ENCODE measurements around the gene RAD51AP2. TPM values are rescaled to one million over a fixed set of nuclear protein-coding genes. Genes with fewer than 3 reads are reported as not detected.

RAD51AP2 gene
- total and polyA plus RNA-seq, 2 donors (not counting 3 experiments of a cell fraction or from before 2014, with no cell fraction given) = not detected

DNA sequence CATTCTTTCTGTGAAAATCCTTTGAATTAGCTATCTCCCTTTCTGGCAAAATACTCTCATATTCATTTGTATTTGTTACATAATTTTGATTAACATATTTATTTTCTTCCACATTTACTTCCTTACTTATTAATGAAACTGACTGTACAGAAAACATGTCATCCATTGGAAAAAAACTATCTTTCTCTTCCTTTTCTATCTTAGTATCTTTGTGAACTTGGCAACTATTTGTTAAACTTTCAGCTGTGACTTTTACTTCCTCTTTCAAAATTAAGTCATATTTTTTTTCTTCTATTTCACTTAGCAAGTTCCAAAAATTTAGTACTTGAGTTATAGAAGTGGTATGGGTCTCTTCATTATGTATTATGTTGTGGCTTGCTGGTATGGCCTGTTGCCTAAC lies 2.6 kb downstream of the RAD51AP2 start:
- FAIRE-seq (no peak), DNase-seq (ENCODE audit: low read depth, low spot score) (no peak)
- dilution Hi-C loops (cut with MboI; ENCODE audit: extremely low pct_ligation_motif_present, low sequenced_read_pairs) (no loop called here), intact Hi-C loops (cut with micrococcal nuclease) (loop anchor here (2.0 kb wide), 1 partner anchor 13 kb away; no protein-coding TSS in a partner anchor)
- no peak overlapping the region for H3K27ac ChIP-seq (ENCODE audit: insufficient read depth, low read depth, low read length)
- no peaks in the 10 kb centered on the region for H4K20me1 ChIP-seq (replicated peaks; ENCODE audit: control insufficient read depth, extremely low read depth, insufficient read depth, low read length)
- no peak overlapping the region for H3K4me2 ChIP-seq (ENCODE audit: insufficient read depth, low read length)
- no peaks in the 10 kb centered on the region for H3K79me2 ChIP-seq (ENCODE audit: control insufficient read depth, insufficient read depth, low read length)
- H3K9me1 ChIP-seq (replicated peaks; ENCODE audit: control insufficient read depth, extremely low read depth, insufficient read depth, low read length) = no peaks in the 10 kb centered on the region
- no peak overlapping the region for H3K4me3 ChIP-seq (replicated peaks in 1 of 3; ENCODE audit: insufficient read depth in 1 of 3, low read depth in 1 of 3, low read length in 3 of 3)
- BruUV-seq (replicated peaks) = no TSS peak
- H3K27me3 ChIP-seq (ENCODE audit: control insufficient read depth in 2 of 2, insufficient read depth in 2 of 2, low read length in 2 of 2) = peaks cover 0 to 36% of the 10 kb centered on the region in 2 experiments
- ChIA-PET CTCF (no interaction called here), POLR2A (no interaction called here)
- no peak overlapping the region for H3K9ac ChIP-seq (replicated peaks; ENCODE audit: extremely low read depth, insufficient read depth, low read length)
- no peaks in the 10 kb centered on the region for H3K36me3 ChIP-seq (ENCODE audit: control insufficient read depth in 2 of 2, extremely low read depth in 1 of 2, insufficient read depth in 2 of 2, low read length in 2 of 2)
- peaks cover 2% of the 10 kb centered on the region for H3K4me1 ChIP-seq (ENCODE audit: control insufficient read depth, extremely low read depth, insufficient read depth, low read length)
- H2AFZ ChIP-seq (ENCODE audit: low read depth, low read length) = no peak overlapping the region
- TF ChIP-seq, protein P1, sequence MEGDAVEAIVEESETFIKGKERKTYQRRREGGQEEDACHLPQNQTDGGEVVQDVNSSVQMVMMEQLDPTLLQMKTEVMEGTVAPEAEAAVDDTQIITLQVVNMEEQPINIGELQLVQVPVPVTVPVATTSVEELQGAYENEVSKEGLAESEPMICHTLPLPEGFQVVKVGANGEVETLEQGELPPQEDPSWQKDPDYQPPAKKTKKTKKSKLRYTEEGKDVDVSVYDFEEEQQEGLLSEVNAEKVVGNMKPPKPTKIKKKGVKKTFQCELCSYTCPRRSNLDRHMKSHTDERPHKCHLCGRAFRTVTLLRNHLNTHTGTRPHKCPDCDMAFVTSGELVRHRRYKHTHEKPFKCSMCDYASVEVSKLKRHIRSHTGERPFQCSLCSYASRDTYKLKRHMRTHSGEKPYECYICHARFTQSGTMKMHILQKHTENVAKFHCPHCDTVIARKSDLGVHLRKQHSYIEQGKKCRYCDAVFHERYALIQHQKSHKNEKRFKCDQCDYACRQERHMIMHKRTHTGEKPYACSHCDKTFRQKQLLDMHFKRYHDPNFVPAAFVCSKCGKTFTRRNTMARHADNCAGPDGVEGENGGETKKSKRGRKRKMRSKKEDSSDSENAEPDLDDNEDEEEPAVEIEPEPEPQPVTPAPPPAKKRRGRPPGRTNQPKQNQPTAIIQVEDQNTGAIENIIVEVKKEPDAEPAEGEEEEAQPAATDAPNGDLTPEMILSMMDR (IDR thresholded peaks at IDR 0.05; ENCODE audit: extremely low read depth in 1 of 2, insufficient read depth in 1 of 2, low read depth in 1 of 2, low read length in 2 of 2) = no peak
- TF ChIP-seq EZH2 (IDR thresholded peaks at IDR 0.05; ENCODE audit: borderline replicate concordance, low read depth, low read length, severe bottlenecking) = no peak
- TF ChIP-seq MYC (IDR thresholded peaks at IDR 0.05; ENCODE audit: low read depth, low read length) = no peak
- TF ChIP-seq POLR2A (IDR thresholded peaks at IDR 0.05; ENCODE audit: low read depth, low read length) = no peak
- no peaks in the 10 kb centered on the region for H3K9me3 ChIP-seq (replicated peaks; ENCODE audit: control insufficient read depth, insufficient read depth, low read length)

DNA sequence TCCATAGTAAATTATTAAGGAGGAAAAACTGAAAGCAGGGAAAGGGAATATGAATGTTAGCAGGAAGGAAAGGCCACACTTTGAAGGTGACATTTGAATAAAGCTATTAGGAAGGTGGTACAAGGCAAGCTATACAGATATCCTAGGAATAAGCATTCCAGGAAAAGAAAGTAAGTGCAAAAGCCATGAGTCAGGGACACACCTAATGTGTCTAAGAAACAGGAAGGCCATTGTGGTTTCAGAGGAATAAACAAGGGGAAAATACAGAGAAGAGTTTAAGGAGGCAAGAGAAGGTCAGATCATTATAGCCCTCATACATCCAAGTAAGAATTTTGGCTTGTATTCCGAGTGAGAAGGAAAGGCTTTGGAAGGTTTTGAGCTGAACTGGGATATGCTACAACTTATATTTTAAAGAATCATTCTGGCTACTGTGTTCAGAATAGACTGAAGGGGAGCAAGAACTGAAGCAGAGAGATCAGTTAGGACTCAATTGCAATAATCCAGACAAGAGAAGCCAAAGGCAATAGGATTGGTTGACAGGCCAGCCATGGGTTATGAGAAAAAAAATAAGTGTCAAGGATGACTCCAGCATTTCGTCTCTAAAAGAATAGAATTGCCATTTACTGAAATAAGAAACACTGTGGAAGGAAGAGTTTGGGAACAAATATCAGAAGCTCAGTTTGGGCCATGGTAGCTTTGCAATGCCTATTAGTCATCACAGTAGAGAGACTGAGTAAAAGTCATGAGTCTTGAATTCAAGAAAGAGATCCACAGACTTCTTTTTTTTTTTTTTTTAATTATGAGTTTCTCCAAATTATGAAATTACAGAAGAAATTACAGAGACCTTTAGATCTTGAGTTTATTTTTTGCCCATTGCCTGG lies 11.3 kb downstream of the RAD51AP2 start:
- no peak overlapping the region for H3K27ac ChIP-seq (ENCODE audit: insufficient read depth, low read depth, low read length)
- no peak for TF ChIP-seq GATA2 (IDR thresholded peaks at IDR 0.05; ENCODE audit: insufficient read depth, insufficient read length, low read depth, low read length)
- TF ChIP-seq, protein P1 (IDR thresholded peaks at IDR 0.05; ENCODE audit: extremely low read depth in 1 of 2, insufficient read depth in 1 of 2, low read depth in 1 of 2, low read length in 2 of 2) = no peak
- no peak for TF ChIP-seq JUN (IDR thresholded peaks at IDR 0.05; ENCODE audit: borderline replicate concordance, insufficient read depth, insufficient read length, low read depth)
- no peak for TF ChIP-seq FOS (IDR thresholded peaks at IDR 0.05; ENCODE audit: borderline replicate concordance, insufficient read depth, low read length)
- TF ChIP-seq POLR2A (IDR thresholded peaks at IDR 0.05; ENCODE audit: low read depth, low read length) = no peak
- TF ChIP-seq MYC (IDR thresholded peaks at IDR 0.05; ENCODE audit: low read depth, low read length) = no peak
- no peak for TF ChIP-seq EZH2 (IDR thresholded peaks at IDR 0.05; ENCODE audit: borderline replicate concordance, low read depth, low read length, severe bottlenecking)
- no peak for TF ChIP-seq POLR2AphosphoS5 (IDR thresholded peaks at IDR 0.05; ENCODE audit: insufficient read depth, low read depth, low read length)
- no peaks in the 10 kb centered on the region for H3K9me3 ChIP-seq (replicated peaks; ENCODE audit: control insufficient read depth, insufficient read depth, low read length)
- peaks cover 2 to 3% of the 10 kb centered on the region in 2 experiments for H3K27me3 ChIP-seq (ENCODE audit: control insufficient read depth in 2 of 2, insufficient read depth in 2 of 2, low read length in 2 of 2)
- no peak overlapping the region for H3K9ac ChIP-seq (replicated peaks; ENCODE audit: extremely low read depth, insufficient read depth, low read length)
- H3K9me1 ChIP-seq (replicated peaks; ENCODE audit: control insufficient read depth, extremely low read depth, insufficient read depth, low read length) = no peaks in the 10 kb centered on the region
- H3K4me3 ChIP-seq (replicated peaks in 1 of 3; ENCODE audit: insufficient read depth in 1 of 3, low read depth in 1 of 3, low read length in 3 of 3) = no peak overlapping the region
- FAIRE-seq = no peak
- no peaks in the 10 kb centered on the region for H3K36me3 ChIP-seq (ENCODE audit: control insufficient read depth in 2 of 2, extremely low read depth in 1 of 2, insufficient read depth in 2 of 2, low read length in 2 of 2)
- ChIA-PET POLR2A (no interaction called here), CTCF (no interaction called here)
- H3K4me2 ChIP-seq (ENCODE audit: insufficient read depth, low read length) = no peak overlapping the region
- no peak for DNase-seq (ENCODE audit: low read depth, low spot score)
- H2AFZ ChIP-seq (ENCODE audit: low read depth, low read length) = no peak overlapping the region
- no peaks in the 10 kb centered on the region for H3K79me2 ChIP-seq (ENCODE audit: control insufficient read depth, insufficient read depth, low read length)
- no peaks in the 10 kb centered on the region for H3K4me1 ChIP-seq (ENCODE audit: control insufficient read depth, extremely low read depth, insufficient read depth, low read length)
- no peaks in the 10 kb centered on the region for H4K20me1 ChIP-seq (replicated peaks; ENCODE audit: control insufficient read depth, extremely low read depth, insufficient read depth, low read length)
- dilution Hi-C loops (cut with MboI; ENCODE audit: extremely low pct_ligation_motif_present, low sequenced_read_pairs) = no loop called here
- intact Hi-C loops (cut with micrococcal nuclease) = no loop called here
- BruUV-seq (replicated peaks) = no TSS peak
